WERI-Rb-1 (cell line): ENCODE measurements around the gene HIVEP2.

Source experiments
- DNase-seq: peaks from one replicate; pipeline ENCODE4 v3.0.0-alpha.2; 2020
- H3K27ac ChIP-seq: fragments of 250-450 bp; sonication (Bioruptor Pico); 2 replicates; pipeline ENCODE4 v1.5.1; 2020; ENCODE audit warnings: mild to moderate bottlenecking, moderate library complexity
- H3K27me3 ChIP-seq: fragments of 250-450 bp; sonication (Bioruptor Pico); 2 replicates; pipeline ENCODE4 v1.5.1; 2021; ENCODE audit warnings: mild to moderate bottlenecking, low read depth, moderate library complexity; ENCODE audit not compliant: insufficient read depth, severe bottlenecking
- H3K36me3 ChIP-seq: fragments of 250-450 bp; sonication (Bioruptor Pico); 2 replicates; pipeline ENCODE4 v1.5.1; 2020; ENCODE audit warnings: mild to moderate bottlenecking, moderate library complexity
- H3K4me3 ChIP-seq: 2 replicates; pipeline ENCODE4 v1.5.1; 2011; ENCODE audit warnings: low read depth, mild to moderate bottlenecking, control low read depth, low read length
- H3K9me3 ChIP-seq: fragments of 250-450 bp; sonication (Bioruptor Pico); 2 replicates; pipeline ENCODE4 v1.5.1; 2021; ENCODE audit warnings: mild to moderate bottlenecking, moderate library complexity; ENCODE audit not compliant: severe bottlenecking
- TF ChIP-seq, protein P1 (sequence below): IDR thresholded peaks from 2 replicates; pipeline ENCODE4 v1.5.1; 2011; ENCODE audit warnings: low read depth, mild to moderate bottlenecking, control low read depth, inconsistent platforms, low read length

Gene HIVEP2

DNA sequence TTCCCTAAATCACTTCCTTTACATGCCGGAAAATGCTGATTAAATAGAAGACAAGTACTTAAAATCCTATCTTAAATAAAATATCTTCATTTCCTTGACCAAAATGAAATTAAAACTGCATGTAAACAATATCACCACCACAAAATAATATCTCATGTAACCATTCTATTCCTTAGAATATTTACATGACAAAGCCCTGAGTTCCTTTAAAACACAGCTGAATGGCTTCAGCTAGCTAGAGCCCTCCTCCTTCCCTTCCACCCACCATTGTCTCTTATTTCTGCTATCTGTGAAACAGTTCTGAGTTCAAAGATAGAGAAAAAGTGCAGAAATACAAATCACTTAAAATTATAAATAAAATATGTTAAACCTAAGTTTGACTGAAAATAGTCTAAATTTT is 103.1 kb downstream of the HIVEP2 start:
- no peaks in the 10 kb centered on the region for H3K36me3 ChIP-seq
- no peak for DNase-seq
- H3K27ac ChIP-seq = no peak overlapping the region
- TF ChIP-seq, protein P1, sequence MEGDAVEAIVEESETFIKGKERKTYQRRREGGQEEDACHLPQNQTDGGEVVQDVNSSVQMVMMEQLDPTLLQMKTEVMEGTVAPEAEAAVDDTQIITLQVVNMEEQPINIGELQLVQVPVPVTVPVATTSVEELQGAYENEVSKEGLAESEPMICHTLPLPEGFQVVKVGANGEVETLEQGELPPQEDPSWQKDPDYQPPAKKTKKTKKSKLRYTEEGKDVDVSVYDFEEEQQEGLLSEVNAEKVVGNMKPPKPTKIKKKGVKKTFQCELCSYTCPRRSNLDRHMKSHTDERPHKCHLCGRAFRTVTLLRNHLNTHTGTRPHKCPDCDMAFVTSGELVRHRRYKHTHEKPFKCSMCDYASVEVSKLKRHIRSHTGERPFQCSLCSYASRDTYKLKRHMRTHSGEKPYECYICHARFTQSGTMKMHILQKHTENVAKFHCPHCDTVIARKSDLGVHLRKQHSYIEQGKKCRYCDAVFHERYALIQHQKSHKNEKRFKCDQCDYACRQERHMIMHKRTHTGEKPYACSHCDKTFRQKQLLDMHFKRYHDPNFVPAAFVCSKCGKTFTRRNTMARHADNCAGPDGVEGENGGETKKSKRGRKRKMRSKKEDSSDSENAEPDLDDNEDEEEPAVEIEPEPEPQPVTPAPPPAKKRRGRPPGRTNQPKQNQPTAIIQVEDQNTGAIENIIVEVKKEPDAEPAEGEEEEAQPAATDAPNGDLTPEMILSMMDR = no peak
- H3K27me3 ChIP-seq = no peaks in the 10 kb centered on the region
- no peaks in the 10 kb centered on the region for H3K9me3 ChIP-seq
- H3K4me3 ChIP-seq = no peak overlapping the region

DNA sequence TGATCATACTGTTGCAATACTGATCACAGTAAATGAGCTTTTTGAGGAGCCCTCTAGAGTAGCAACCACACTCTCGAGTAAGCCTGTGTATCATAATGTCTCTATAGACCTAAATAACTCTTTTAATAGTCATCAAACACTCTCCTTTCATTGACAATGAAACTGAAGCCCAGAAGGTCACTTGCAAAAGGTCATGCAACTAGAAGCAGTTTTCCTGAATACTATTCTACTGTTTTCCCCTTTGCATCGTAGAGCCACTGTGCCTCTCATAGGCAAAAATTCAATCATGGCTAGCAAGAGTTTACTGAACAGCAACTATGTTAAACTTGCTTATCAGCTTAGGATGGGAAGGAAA is 105.3 kb downstream of the HIVEP2 start:
- H3K27me3 ChIP-seq = no peaks in the 10 kb centered on the region
- TF ChIP-seq, protein P1 = no peak

DNA sequence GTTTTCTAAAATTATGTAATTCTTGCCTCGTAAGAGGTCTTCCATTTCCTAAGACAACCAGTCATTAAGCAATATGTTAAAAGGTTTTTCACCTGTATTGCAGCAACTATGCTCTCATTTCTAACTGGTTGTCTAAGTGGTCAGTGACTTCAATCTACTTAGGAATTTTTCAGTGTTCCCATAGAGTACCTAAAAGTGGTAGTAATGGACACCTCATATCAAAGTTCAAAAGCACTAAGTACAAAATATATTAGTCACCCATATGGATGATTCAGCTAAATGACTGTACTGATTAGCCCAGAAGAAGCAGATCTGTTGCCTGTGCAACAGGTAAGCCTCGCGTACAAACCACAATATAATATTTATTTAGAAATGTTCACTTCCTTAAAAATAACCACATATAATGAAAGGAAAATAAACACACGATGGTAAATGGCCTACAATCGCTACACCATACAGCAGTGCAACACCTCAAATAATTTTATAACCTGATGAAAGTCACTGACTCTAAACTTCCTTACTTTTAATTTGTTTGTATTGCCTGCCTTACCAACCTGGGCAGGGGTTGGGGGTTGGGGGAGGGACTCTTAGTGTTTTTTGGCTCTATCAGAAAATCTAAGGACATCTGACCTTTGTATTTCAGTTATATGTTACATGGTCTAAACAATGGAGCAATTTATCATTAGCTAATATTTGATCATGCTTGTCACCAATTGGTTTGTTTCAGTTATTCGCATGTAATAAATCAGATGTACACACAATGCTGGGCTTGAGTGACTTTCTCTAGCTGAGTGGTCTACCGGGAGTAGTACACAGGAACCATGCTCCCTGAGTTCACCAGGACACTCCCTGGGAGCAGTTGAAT is 105.9 kb downstream of the HIVEP2 start:
- Histone ChIP-seq H3K4me3 (no peak overlapping the region), H3K27me3 (no peaks in the 10 kb centered on the region), H3K27ac (no peak overlapping the region), H3K36me3 (no peaks in the 10 kb centered on the region), H3K9me3 (no peaks in the 10 kb centered on the region)
- no peak for DNase-seq
- TF ChIP-seq, protein P1 = no peak

More for the DNA sequence above, 105.3 kb downstream of the HIVEP2 start:
- Histone ChIP-seq H3K36me3 (no peaks in the 10 kb centered on the region), H3K9me3 (no peaks in the 10 kb centered on the region), H3K4me3 (no peak overlapping the region), H3K27ac (no peak overlapping the region)
- DNase-seq = no peak

DNA sequence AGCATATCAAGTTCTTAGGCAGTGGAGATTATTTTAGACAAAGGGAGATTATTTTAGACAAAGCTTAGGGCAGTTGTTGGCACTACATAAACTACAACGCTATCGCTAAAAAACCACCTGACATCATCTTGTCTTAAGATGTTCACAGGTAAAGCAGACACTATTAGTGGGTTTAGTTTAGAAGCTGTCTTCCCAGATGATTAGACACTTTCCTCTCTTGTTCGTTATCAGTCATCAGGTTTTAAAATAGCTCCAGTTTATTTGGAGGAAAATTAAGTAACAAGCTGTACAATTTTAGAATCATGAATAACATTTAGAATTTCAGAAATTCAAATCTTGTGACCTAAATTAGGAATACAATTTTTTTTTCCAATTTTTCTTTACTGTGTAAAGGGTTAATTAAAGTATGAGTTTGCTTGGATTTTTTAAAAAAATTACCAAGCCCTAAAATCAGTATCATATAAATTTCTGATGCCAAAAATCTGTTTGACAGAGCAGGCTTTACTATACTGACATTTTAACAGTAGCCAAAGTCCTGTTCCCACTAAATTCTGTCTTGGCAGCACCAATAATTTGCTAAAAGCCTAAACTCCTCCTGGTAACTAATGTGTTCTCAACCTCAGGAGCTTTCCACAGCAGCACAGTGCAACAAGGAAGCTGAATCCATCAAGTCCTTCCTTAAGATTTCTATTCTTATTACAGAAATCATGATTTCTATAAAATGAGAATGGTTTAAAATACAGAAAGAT is 109.0 kb downstream of the HIVEP2 start:
- H3K9me3 ChIP-seq = no peaks in the 10 kb centered on the region
- H3K4me3 ChIP-seq = no peak overlapping the region
- TF ChIP-seq, protein P1 = no peak
- H3K36me3 ChIP-seq = no peaks in the 10 kb centered on the region
- H3K27me3 ChIP-seq = no peaks in the 10 kb centered on the region
- H3K27ac ChIP-seq = no peak overlapping the region
- DNase-seq = no peak

DNA sequence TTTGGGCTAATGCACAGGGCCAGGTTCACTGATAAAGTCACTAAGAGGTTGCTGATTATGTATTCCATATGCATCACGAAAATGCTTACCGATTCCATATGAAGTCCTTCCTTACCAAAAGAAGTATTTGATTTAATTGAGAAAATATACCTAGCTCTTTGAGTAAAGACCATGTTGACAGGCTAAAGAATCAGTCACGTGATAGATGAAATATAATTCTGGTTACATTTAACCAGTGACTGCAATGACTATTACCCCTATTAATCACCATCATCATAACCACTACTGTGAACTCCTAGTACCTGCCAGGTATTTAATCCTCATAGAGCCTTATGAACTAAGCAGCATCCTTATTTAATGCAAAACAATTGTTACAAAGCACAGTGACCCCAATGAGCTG is 110.1 kb downstream of the HIVEP2 start:
- no peaks in the 10 kb centered on the region for H3K27me3 ChIP-seq
- no peaks in the 10 kb centered on the region for H3K36me3 ChIP-seq
- no peaks in the 10 kb centered on the region for H3K9me3 ChIP-seq
- DNase-seq = no peak
- H3K27ac ChIP-seq = no peak overlapping the region
- no peak overlapping the region for H3K4me3 ChIP-seq
- TF ChIP-seq, protein P1 = no peak
